Measurements from ENCODE around the gene PPP1R3F.

DNA sequence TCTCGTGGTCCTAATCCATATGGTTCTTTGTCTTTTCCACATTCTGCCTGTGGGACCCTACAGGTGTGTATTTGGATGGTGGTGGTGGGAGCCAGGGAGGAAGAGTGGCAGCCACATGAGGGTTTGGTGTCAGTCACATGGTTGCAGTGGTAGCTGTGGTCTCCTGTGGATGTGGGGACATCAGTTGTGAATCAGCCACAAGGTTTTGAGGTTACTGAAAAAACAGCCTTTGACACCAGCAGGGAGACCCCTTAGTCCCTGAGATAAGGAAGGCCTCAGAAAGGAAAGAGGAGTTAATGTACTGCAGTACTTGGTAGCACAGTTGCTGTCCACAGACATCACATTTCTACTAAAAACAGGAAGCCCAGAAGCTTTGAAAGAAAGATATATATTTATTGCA is 18.1 kb downstream of the PPP1R3F start:
- TF ChIP-seq EZH2 (IDR thresholded peaks at IDR 0.05; ENCODE audit: borderline replicate concordance, insufficient read depth, low read length, poor library complexity, severe bottlenecking) (no peak), EP300 (conservative IDR thresholded peaks at IDR 0.05; ENCODE audit: poor library complexity, severe bottlenecking) (no peak), RAD21 (conservative IDR thresholded peaks at IDR 0.05) (no peak), TAF1 (IDR thresholded peaks at IDR 0.05; ENCODE audit: low read depth) (no peak), POLR2AphosphoS5 (IDR thresholded peaks at IDR 0.05) (no peak), MXI1 (conservative IDR thresholded peaks at IDR 0.05; ENCODE audit: poor library complexity, severe bottlenecking) (no peak), SMC3 (conservative IDR thresholded peaks at IDR 0.05; ENCODE audit: poor library complexity) (no peak)
- TF ChIP-seq, protein P1, sequence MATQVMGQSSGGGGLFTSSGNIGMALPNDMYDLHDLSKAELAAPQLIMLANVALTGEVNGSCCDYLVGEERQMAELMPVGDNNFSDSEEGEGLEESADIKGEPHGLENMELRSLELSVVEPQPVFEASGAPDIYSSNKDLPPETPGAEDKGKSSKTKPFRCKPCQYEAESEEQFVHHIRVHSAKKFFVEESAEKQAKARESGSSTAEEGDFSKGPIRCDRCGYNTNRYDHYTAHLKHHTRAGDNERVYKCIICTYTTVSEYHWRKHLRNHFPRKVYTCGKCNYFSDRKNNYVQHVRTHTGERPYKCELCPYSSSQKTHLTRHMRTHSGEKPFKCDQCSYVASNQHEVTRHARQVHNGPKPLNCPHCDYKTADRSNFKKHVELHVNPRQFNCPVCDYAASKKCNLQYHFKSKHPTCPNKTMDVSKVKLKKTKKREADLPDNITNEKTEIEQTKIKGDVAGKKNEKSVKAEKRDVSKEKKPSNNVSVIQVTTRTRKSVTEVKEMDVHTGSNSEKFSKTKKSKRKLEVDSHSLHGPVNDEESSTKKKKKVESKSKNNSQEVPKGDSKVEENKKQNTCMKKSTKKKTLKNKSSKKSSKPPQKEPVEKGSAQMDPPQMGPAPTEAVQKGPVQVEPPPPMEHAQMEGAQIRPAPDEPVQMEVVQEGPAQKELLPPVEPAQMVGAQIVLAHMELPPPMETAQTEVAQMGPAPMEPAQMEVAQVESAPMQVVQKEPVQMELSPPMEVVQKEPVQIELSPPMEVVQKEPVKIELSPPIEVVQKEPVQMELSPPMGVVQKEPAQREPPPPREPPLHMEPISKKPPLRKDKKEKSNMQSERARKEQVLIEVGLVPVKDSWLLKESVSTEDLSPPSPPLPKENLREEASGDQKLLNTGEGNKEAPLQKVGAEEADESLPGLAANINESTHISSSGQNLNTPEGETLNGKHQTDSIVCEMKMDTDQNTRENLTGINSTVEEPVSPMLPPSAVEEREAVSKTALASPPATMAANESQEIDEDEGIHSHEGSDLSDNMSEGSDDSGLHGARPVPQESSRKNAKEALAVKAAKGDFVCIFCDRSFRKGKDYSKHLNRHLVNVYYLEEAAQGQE (IDR thresholded peaks at IDR 0.05; ENCODE audit: borderline replicate concordance) = no peak
- TF ChIP-seq, protein P2, sequence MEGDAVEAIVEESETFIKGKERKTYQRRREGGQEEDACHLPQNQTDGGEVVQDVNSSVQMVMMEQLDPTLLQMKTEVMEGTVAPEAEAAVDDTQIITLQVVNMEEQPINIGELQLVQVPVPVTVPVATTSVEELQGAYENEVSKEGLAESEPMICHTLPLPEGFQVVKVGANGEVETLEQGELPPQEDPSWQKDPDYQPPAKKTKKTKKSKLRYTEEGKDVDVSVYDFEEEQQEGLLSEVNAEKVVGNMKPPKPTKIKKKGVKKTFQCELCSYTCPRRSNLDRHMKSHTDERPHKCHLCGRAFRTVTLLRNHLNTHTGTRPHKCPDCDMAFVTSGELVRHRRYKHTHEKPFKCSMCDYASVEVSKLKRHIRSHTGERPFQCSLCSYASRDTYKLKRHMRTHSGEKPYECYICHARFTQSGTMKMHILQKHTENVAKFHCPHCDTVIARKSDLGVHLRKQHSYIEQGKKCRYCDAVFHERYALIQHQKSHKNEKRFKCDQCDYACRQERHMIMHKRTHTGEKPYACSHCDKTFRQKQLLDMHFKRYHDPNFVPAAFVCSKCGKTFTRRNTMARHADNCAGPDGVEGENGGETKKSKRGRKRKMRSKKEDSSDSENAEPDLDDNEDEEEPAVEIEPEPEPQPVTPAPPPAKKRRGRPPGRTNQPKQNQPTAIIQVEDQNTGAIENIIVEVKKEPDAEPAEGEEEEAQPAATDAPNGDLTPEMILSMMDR (IDR thresholded peaks at IDR 0.05; ENCODE audit: poor library complexity, severe bottlenecking) = no peak

Data from neural cell (in vitro differentiated cells).